Measurements from ENCODE around the gene SNRK.

GRCh38 chr3:43288850-43289249 is 2.5 kb downstream of the SNRK start:
- no peak for TF ChIP-seq POLR2A (IDR thresholded peaks at IDR 0.05; ENCODE audit: low read depth, low read length)
- no peak for TF ChIP-seq PAX5 (IDR thresholded peaks at IDR 0.05; ENCODE audit: insufficient read depth, low read length, severe bottlenecking)
